ENCODE data around the gene BCAT1.

The BCAT1 gene

DNA sequence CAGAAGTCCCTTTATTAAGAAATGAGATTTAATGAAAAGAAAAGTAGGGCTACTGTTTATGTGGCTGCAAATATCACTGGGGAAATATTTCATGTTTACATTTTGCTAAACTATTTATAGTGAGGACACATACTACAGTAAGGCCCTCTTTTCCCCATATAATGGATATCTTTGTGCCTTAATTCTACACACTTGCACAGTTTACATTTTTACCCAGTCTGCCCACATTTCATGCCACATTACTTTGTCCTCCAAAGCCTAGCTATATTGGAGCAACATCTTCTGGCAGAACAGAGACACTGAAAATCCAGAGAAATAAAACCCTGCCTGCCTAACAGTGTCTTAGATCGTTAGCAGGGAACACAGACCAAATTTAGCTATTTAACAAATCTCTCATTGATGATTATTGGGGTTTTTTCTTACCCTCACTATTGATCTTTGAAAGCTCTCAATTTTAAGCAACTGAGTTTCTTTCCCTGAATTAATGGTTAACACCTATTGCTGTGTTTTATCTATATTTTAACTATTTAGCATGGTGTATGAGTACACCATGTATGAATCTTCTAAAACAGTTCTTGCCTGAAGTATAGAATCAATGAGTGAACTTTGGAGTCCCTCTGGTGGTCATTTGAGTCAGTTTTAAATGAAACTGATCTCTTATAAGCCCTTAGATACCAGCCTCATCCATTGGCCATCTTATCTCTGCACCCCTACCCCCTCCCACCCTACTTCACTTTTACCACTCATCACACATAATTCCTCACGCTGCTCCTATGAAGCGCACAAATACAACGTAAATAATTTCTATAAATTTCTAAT is 170.2 kb downstream of the BCAT1 start:
- no peaks in the 10 kb centered on the region for H4K20me1 ChIP-seq (ENCODE audit: insufficient read depth, low read length)
- H3K4me1 ChIP-seq (ENCODE audit: insufficient read depth, low read length): peaks cover 15% of the 10 kb centered on the region
- peak overlapping the region; percentile 54; the same call in 1 of the 2 replicates for H2AFZ ChIP-seq (ENCODE audit: low read depth, low read length)
- H3K4me2 ChIP-seq (ENCODE audit: insufficient read depth, low read length): no peak overlapping the region
- H3K79me2 ChIP-seq (ENCODE audit: insufficient read depth, low read length): no peaks in the 10 kb centered on the region
- no peaks in the 10 kb centered on the region for H3K9me3 ChIP-seq (ENCODE audit: insufficient read depth, low read length, severe bottlenecking)
- DNase-seq: no peak
- H3K36me3 ChIP-seq (ENCODE audit: insufficient read depth, low read length): no peaks in the 10 kb centered on the region
- no peaks in the 10 kb centered on the region for H3K27me3 ChIP-seq (ENCODE audit: insufficient read depth, low read length, poor library complexity)
- H3K9ac ChIP-seq (ENCODE audit: low read depth, low read length): no peak overlapping the region
- H3K27ac ChIP-seq (ENCODE audit: low read length): no peak overlapping the region
- H3K4me3 ChIP-seq (ENCODE audit: low read depth in 1 of 2, low read length in 2 of 2): no peak overlapping the region
- peak; percentile 81 for ATAC-seq (ENCODE audit: insufficient read depth, low read depth)
- no peak for TF ChIP-seq EZH2 (IDR thresholded peaks at IDR 0.05; ENCODE audit: borderline replicate concordance, low read depth, low read length, severe bottlenecking)
- TF ChIP-seq, protein P1, sequence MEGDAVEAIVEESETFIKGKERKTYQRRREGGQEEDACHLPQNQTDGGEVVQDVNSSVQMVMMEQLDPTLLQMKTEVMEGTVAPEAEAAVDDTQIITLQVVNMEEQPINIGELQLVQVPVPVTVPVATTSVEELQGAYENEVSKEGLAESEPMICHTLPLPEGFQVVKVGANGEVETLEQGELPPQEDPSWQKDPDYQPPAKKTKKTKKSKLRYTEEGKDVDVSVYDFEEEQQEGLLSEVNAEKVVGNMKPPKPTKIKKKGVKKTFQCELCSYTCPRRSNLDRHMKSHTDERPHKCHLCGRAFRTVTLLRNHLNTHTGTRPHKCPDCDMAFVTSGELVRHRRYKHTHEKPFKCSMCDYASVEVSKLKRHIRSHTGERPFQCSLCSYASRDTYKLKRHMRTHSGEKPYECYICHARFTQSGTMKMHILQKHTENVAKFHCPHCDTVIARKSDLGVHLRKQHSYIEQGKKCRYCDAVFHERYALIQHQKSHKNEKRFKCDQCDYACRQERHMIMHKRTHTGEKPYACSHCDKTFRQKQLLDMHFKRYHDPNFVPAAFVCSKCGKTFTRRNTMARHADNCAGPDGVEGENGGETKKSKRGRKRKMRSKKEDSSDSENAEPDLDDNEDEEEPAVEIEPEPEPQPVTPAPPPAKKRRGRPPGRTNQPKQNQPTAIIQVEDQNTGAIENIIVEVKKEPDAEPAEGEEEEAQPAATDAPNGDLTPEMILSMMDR (IDR thresholded peaks at IDR 0.05; ENCODE audit: borderline replicate concordance, extremely low read depth, low read length, poor library complexity, severe bottlenecking): peak; percentile 44

DNA sequence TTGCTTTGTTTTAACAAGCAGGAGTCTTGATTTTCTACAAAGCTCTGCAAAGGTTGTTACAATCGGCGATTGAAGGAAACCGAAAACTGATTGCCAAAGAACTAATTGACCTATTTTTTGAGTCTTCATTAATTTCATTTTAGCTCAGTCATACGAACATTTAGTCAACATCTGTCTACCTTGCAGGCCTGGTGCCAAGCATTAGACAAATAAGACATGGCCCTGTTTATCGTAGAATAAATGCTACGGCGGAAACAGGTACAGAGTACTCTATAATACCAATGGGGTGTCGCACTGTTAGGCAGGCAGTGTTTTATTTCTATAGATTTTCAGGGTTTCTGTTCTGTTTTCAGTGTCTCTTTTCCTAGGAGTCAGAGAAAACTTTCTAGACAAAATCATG is 171.5 kb downstream of the BCAT1 start:
- no peak overlapping the region for H3K27ac ChIP-seq (ENCODE audit: low read length)
- no peaks in the 10 kb centered on the region for H3K79me2 ChIP-seq (ENCODE audit: insufficient read depth, low read length)
- H3K9ac ChIP-seq (ENCODE audit: low read depth, low read length): no peak overlapping the region
- H4K20me1 ChIP-seq (ENCODE audit: insufficient read depth, low read length): no peaks in the 10 kb centered on the region
- no peaks in the 10 kb centered on the region for H3K27me3 ChIP-seq (ENCODE audit: insufficient read depth, low read length, poor library complexity)
- ATAC-seq (ENCODE audit: insufficient read depth, low read depth) (no peak), DNase-seq (no peak)
- no peak overlapping the region for H3K4me3 ChIP-seq (ENCODE audit: low read depth in 1 of 2, low read length in 2 of 2)
- no peaks in the 10 kb centered on the region for H3K36me3 ChIP-seq (ENCODE audit: insufficient read depth, low read length)
- H3K4me2 ChIP-seq (ENCODE audit: insufficient read depth, low read length): no peak overlapping the region
- peaks cover 15% of the 10 kb centered on the region for H3K4me1 ChIP-seq (ENCODE audit: insufficient read depth, low read length)
- no peaks in the 10 kb centered on the region for H3K9me3 ChIP-seq (ENCODE audit: insufficient read depth, low read length, severe bottlenecking)
- no peak for TF ChIP-seq EZH2 (IDR thresholded peaks at IDR 0.05; ENCODE audit: borderline replicate concordance, low read depth, low read length, severe bottlenecking)
- TF ChIP-seq, protein P1 (IDR thresholded peaks at IDR 0.05; ENCODE audit: borderline replicate concordance, extremely low read depth, low read length, poor library complexity, severe bottlenecking): no peak
- H2AFZ ChIP-seq (ENCODE audit: low read depth, low read length): 0 out of 2 replicates have a peak overlapping the region, but pooled peaks have one; percentile 30

DNA sequence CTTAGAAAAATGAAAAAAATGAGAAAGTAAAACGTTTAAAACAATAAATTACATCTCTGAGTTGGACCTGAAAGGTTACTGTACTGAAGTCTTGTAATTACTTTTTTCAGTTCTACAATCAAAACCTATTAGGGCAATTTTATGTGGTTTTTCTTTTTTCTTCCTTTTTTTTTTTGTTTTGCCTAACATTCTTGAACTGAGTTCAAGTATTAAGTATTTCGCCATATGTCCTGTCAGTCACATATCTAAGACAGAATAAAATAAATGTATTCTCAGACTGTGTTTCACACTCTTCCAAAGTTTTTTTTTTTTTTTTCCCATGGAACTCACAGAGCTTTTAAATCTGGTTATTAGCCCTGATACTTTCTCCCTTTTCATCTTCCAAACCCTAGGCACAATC is 172.0 kb downstream of the BCAT1 start:
- H3K27ac ChIP-seq (ENCODE audit: low read length): no peak overlapping the region
- H4K20me1 ChIP-seq (ENCODE audit: insufficient read depth, low read length): no peaks in the 10 kb centered on the region
- no peak overlapping the region for H2AFZ ChIP-seq (ENCODE audit: low read depth, low read length)
- no peaks in the 10 kb centered on the region for H3K79me2 ChIP-seq (ENCODE audit: insufficient read depth, low read length)
- ATAC-seq (ENCODE audit: insufficient read depth, low read depth) (no peak), DNase-seq (no peak)
- peaks cover 15% of the 10 kb centered on the region for H3K4me1 ChIP-seq (ENCODE audit: insufficient read depth, low read length)
- TF ChIP-seq, protein P1 (IDR thresholded peaks at IDR 0.05; ENCODE audit: borderline replicate concordance, extremely low read depth, low read length, poor library complexity, severe bottlenecking): no peak
- no peak for TF ChIP-seq EZH2 (IDR thresholded peaks at IDR 0.05; ENCODE audit: borderline replicate concordance, low read depth, low read length, severe bottlenecking)
- no peak overlapping the region for H3K4me2 ChIP-seq (ENCODE audit: insufficient read depth, low read length)
- no peaks in the 10 kb centered on the region for H3K27me3 ChIP-seq (ENCODE audit: insufficient read depth, low read length, poor library complexity)
- H3K4me3 ChIP-seq (ENCODE audit: low read depth in 1 of 2, low read length in 2 of 2): no peak overlapping the region
- no peaks in the 10 kb centered on the region for H3K36me3 ChIP-seq (ENCODE audit: insufficient read depth, low read length)
- no peak overlapping the region for H3K9ac ChIP-seq (ENCODE audit: low read depth, low read length)
- no peaks in the 10 kb centered on the region for H3K9me3 ChIP-seq (ENCODE audit: insufficient read depth, low read length, severe bottlenecking)

All from DND-41 (cell line).